Suppressor macrophage (primary cell): ENCODE measurements around the gene KIF21B.
A peak's percentile ranks its signal among the peaks of the same experiment; 100 is the strongest.

Experiments used
- DNase-seq, 4 experiments: peaks; one replicate each; pipeline ENCODE4 v3.0.0-alpha.2; 2020 to 2022
- total RNA-seq, 17 experiments: gene quantifications; one replicate each; lab custom pipeline; 2026; ENCODE audit warnings: mixed read lengths in 6 of 17, inconsistent platforms in 3 of 17; lab: John Stamatoyannopoulos, UW

KIF21B gene, protein sequence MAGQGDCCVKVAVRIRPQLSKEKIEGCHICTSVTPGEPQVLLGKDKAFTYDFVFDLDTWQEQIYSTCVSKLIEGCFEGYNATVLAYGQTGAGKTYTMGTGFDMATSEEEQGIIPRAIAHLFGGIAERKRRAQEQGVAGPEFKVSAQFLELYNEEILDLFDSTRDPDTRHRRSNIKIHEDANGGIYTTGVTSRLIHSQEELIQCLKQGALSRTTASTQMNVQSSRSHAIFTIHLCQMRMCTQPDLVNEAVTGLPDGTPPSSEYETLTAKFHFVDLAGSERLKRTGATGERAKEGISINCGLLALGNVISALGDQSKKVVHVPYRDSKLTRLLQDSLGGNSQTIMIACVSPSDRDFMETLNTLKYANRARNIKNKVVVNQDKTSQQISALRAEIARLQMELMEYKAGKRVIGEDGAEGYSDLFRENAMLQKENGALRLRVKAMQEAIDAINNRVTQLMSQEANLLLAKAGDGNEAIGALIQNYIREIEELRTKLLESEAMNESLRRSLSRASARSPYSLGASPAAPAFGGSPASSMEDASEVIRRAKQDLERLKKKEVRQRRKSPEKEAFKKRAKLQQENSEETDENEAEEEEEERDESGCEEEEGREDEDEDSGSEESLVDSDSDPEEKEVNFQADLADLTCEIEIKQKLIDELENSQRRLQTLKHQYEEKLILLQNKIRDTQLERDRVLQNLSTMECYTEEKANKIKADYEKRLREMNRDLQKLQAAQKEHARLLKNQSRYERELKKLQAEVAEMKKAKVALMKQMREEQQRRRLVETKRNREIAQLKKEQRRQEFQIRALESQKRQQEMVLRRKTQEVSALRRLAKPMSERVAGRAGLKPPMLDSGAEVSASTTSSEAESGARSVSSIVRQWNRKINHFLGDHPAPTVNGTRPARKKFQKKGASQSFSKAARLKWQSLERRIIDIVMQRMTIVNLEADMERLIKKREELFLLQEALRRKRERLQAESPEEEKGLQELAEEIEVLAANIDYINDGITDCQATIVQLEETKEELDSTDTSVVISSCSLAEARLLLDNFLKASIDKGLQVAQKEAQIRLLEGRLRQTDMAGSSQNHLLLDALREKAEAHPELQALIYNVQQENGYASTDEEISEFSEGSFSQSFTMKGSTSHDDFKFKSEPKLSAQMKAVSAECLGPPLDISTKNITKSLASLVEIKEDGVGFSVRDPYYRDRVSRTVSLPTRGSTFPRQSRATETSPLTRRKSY (N-terminal part only)
- 4.7 to 31.6 (median 14.5) reads per million in 17 experiments for total RNA-seq

DNA sequence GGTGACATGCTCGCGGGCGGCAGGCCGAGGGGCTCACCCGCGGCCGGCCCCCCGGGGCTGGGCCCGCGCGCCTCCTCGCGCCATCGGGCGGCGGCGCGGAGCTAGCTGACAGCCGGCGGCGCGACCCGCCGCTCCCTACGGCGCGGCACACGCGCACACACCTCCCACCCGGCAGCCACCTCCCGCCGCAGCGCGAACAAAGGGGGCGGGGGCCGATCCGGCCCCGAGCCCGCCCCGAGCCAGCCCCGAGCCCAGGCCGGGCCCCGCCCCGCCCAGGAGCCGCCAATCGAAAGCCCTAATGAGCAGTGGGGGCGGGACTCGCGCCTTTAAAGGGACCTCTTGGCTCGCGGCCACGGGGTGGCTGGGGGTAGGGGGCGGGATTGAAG lies at the start of gene KIF21B:
TSS of gene KIF21B (minus strand) at position 198 of the 386 bp plus-strand sequence. CDS start 331 bp downstream, outside the sequence.
- peak; percentile 72 to 91 (median 82) for DNase-seq

DNA sequence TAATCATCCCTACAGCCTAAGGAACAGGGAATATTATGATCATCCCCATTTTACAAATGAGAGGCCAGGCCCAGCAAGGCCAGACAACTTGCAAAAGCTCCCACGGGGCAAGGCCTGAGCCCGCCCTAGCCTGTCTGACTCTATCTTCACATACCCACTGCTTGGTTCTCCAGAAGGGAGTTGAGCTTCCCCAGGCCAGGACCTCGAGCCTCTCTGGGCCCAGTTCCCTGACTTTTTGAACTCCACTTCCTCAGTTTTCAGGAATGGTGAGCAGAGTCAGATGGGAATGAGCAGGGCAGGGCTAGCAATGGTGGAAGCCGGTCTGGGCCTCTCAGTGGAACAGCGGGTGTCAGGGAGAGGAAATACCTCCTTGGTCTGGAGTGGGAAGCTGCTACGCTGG lies 49.4 kb upstream of the KIF21B start:
- no peak for DNase-seq

DNA sequence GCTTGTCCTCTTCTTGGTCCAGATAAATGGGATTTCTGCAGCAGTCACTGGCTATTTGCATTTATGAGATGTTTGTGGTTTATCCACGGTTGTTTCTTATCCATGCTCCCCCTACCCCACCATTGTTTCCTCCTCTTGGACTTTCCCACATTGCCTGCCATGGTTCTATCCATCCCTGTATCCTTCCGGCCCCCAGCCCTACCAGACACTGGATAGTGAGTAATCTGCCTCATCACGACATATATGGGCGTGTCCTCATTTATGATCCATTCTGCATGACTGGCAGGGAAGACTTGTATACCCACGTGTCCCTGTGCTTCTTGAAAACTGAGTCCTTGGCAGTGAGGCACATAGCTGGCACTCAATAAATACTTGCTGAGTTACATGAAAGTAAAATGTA lies 48.6 kb upstream of the KIF21B start:
- no peak for DNase-seq

DNA sequence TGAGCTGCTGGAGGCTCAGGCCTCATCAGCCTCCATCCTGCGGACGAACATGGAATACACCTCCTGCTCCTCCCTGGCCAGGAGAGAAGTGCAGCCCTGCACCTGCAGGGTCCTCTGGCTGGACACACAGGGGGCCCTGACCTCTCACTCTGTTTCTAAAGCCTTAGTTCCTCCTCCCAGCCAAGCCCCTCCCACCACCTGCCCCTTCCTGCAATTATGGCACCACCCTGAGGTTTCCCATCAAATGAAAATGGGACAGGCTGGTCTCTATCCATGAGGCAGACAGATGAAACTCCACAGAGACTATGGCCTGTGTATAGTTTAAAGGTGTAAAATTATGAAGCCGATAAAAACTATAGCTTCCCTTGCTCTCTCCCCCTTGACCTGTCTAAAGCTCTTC lies 46.1 kb upstream of the KIF21B start:
- DNase-seq, result no peak

DNA sequence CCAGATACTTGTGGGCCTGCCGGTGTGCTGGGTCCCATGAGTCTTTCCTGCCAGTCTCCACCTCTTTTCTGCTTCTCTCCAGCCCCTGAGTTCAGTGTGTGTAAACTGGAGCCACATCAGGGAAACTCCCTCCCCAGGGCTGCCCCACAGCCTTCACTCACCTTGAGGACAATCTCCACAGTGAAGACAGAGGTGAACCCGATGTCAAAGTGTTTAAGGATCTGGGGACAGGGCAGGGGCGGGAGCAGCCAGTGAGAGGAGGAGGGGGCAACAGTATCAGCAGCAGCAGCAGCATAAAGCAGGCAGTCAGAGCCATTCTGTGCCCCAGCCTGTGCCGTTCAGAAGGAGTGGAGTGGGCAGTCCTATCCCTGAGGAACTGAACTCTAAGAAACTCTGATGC lies 45.5 kb upstream of the KIF21B start:
- no peak for DNase-seq

DNA sequence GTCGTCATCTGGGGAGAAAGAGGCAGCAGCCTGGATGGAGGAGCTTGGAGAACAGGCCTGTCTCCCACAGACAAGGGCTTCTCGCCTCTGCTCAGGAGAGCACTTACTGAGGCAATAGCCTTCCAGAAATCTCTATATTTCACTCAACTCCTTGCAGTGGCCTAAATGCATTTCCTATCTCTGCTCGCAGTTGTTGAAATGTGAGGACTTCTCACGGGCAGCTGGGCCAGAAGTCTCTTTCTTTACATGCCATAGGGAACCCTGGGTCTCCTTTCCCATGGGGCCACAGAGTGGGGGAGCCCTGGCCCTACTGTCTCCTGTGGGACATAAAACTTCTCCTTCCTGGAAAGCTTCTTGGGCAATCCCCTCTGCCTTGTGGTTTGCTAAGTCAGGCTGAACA lies 43.5 kb upstream of the KIF21B start:
- DNase-seq, result no peak

DNA sequence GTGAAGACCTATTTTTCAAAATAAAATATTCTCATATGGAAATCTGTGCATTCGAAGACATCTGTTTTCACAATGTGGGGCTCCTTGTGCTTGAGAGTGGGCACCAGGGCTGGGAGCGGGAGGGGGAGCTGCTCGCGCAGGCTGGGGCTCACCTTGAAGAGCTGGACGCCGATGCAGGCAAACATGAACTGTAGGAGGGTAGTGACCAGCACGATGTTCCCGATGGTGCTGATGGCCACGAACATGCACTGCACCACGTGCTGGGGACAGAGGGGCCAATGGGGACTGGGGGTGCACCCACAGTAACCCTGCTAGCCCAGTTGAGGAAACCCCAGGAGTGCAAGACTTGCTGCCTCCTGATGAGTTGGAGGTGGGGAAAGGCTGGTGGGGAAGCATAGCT lies 42.2 kb upstream of the KIF21B start:
- no peak for DNase-seq

DNA sequence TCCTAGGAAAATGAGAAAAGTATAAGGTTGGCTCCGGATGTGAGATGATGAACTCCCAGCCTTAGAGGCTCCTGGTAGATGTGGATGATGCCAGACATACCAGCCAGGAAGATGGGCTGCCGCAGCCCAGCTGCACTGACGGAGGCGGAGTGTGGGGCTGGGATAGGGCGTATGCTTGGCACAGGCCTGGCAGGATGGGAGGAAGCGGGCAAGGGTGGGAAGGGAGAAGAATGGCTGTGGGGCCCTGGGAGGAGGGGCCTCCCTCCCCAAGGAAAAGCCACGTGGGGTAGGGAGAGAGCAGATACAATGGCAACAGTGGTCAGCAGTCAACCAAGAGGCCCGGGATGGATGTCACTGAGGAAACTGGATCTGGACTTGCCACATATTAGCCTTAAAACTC lies 41.3 kb upstream of the KIF21B start:
- DNase-seq, result no peak

DNA sequence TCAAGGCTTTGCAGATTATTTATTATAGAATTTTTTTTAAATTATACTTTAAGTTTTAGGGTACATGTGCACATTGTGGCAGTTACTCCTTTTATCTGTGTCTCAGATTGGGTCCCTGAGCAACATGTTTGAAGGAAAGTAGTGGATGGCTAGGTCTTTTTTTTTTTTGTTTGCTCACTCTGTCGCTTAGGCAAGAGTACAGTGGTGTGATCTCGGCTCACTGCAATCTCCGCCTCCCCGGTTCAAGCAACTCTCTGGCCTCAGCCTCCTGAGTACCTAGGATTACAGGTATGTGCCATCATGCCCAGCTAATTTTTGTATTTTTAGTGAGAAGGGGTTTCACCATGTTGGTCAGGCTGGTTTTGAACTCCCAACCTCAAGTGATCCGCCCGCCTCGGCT lies 39.6 kb upstream of the KIF21B start:
- DNase-seq, result no peak

DNA sequence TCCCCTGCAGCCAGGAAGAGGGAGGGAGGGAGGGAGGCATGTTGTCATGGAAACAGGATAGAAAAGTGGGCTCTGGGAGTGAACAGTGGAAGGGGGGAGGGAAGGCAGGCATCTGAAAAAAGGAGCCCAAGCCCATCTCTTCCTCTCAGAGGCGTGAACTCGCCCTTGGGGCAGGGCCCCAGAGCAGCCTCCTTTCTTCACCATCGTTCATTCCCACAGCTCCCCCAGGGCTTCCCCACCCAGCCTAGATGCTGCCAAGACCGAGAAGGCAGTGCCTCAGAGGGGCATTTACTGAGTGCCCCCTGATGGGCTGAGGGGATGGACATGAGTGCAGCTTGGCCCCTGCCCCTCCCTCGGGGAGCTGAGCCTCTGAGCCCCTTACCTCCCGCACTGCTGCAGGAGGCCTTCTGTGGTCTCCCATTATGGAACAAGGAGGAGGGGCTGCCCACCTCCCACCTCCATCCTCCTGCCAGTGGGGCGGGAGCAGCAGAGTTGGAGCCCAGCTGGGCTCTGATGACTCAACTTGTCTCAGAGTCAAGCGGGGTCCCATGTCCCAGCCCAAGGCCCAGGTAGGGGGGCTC lies 39.1 kb upstream of the KIF21B start:
- no peak for DNase-seq

DNA sequence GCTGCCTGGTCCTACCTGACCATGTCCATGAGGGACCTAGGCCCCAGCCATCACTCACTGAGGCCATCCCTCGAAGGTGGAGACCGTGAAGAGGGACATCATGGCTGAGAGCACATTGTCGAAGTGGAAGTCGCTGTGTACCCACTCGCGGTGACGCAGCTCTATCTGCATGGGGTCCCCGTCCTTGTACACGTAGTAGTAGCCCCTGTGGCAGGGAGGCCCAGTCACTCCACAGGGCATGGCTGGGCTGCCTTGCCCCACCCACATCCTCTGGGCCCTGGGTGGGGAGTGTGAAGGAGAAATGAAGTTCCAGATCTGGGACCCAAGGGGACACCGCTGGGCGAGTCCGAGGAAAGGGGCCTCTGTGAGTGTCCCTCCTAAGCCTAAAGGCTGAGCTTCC lies 38.4 kb upstream of the KIF21B start:
- no peak for DNase-seq

DNA sequence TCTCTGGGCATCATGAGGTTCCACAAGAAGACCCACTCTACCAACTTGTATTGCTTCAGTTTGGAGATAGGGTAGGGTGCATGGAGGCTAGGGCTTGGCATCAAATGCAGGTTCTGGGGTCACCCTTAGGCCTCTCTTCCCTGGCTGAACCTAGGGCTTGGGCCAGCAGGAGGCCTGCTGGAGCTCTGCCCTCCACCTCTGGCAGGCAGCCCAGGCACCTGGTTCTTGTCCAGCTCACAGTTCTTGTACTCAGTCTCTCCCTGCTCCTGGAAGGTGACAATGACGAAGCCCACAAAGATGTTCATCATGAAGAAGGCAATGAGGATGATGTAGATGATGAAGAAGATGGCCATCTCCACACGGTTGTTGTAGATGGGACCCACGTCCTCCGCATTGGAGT lies 37.5 kb upstream of the KIF21B start:
- no peak for DNase-seq

DNA sequence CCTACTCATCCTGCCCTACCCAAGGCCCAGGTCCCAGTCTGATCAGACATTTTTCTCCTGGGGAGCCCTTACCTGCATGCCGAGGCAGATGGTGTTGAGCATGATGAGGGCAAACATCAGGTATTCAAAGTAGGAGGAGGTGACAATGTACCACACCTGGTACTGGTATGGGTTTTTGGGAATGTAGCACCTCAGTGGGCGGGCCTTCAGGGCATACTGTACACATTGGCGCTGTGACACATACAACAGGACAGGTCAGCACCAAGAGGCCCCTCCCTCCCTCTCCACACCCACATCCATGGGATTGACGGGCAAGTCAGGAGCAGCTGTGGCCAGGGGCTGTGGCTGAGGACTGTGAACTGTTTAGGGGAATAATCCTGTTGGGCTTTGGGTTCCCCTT lies 37.1 kb upstream of the KIF21B start:
- DNase-seq, result no peak

DNA sequence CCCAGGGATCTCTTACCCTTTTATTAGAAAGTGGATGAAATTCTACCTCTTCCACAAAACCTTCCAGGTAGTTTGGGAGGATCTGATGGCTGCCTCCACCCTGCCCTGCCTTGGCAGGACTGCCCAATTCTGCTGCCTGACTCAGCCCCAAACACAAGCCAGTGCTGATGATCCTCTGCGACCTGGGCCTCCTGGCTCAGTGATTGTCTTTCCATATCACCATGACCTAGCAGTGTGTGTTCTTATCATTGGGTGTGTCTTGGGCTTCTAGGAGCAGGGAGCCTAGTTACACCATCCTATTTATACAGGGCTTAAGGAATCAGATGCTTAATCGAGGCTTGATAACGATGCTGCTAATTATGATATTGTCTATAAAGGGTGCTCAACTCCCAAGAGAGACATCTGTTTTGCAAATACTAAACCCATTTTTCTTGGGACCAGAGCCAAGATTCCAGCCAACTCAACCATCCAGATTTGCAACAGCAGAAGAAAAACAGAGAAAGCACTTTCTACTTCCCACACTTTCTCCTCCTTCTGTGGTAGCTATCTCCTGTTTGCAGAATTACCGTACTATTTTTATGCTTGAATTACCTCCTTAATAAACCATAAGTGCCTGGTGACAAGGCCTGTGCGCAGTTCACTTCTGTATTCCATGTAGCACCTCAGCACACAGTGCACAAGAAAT lies 36.5 kb upstream of the KIF21B start:
- DNase-seq, result no peak

DNA sequence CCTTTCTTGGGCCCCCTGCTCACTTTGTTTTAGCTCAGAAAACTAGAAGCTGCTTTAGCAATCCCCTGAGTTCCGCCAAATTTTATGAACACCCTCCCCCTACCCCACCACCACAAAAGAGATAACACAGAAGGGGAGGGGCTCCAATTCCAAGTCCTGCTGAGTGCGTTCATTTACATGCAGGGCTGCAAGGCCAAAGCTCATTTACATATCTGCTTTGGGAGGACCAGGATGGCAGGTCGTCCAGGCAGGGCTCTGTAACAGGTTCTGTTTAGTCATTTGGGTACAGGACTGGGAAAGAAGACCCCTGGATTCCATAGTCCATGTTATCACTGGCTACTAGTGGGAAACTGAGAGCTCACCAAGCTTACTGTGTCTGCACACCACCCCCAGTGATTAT lies 35.9 kb upstream of the KIF21B start:
- DNase-seq, result no peak

DNA sequence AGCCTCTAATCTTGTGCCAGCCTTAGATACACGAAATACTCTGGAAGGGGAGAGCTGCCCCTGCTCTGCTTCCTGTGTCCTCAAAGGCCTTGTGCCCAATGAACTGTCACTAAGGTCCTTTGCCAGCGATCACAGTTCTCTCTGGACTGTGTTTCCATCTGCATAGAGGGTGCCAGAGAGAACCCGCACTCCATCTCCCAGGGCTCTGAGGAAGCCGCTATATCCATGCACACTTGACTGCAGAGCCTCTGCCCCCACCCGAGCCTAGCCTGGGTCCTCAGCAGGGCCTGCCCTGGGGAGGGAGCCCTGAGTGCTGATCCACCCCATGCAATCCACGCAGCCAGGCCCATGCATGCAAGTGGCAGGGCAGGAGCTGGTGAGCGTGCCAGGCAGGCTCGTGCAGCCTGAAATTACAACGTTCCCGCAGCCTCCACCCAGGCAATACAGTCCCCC lies 30.6 kb upstream of the KIF21B start:
- no peak for DNase-seq

DNA sequence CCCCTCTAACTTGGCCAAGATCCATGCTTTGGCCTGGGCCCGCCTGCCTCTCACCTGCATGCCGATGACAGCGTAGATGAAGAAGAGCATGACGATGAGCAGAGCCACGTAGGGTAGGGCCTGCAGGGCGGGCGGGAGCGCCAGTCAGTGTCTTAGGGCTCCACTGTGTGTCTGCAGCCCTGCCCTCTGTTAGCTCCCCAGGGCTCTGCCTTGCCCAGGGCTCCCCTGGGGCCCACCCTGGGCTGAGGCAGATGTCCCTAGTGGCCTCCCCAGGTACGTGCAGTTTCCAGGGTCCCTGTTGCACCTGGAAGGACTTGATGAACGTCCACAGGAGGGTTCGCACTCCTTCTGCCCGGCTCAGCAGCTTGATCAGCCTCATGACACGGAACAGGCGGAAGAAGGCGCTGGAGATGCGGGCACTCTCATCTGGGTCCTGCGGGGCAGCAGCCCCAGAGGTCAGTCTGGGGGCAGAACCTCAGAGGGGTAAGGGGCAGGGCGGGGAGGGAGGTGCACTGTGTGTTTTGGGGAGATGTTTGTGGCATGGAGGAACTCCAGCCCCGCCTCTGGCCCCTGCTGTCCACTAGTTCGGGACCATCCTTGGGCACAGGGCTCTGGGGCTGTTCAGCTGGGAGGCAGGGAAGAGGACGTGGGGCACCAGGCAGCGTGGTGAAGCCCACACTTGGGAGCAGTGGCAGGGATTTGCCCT lies 29.8 kb upstream of the KIF21B start:
- no peak for DNase-seq

DNA sequence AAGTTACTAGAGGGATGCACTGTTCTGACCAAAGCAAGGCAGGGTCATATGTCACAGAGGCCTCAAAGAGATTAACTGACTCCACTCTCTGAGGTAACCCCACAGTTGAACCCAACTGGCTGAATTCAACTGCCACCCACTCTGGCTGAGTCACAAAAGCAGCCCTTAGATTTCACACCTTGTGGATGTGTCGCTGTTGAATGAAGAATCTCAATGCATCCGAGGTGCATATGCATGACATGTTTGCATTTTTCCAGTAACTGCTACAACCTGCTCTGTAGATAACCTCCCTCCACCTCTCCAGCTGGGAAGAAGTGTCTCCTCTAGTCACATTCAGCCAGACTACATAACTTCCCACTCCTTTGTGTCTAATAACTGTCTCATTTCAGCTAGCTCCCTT lies 27.9 kb upstream of the KIF21B start:
- peak in 1 of 4 experiments; percentile 4 for DNase-seq

DNA sequence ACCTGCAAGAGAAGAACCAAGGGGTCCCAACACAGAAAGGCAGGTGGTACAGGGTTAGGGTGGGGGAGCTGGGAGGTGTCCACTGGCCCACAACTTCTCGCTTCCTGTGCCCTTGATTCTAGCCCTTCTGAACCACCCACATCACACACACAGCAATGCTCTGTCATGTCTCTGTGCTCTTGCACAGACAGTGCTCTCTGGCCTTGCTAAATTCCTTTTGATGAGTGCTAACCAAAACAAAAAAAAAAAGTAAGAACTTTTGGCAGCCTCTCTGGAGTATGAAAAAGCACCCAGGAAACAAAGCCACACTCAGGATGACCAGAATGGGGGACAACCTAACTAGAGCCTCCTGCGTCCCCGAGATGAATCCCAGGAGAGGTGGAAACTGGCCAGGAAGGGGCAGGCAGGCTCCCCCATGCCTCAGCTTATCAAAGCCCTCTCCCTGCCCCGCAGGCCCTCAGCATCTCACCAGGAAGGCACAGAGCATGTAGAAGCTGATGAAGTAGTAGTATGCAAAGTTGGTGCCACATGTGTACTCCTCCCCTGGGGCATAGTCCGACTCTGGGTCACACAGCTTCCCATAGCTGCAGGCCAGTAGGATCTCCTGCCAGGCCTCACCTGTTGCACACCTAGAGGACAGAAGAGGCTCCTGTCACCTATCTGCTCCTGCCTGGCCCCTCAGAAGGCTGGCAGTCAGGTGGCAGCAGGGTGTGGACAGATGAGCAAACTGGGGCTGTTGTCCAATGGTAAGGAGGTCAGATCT lies 27.2 kb upstream of the KIF21B start:
- no peak for DNase-seq

DNA sequence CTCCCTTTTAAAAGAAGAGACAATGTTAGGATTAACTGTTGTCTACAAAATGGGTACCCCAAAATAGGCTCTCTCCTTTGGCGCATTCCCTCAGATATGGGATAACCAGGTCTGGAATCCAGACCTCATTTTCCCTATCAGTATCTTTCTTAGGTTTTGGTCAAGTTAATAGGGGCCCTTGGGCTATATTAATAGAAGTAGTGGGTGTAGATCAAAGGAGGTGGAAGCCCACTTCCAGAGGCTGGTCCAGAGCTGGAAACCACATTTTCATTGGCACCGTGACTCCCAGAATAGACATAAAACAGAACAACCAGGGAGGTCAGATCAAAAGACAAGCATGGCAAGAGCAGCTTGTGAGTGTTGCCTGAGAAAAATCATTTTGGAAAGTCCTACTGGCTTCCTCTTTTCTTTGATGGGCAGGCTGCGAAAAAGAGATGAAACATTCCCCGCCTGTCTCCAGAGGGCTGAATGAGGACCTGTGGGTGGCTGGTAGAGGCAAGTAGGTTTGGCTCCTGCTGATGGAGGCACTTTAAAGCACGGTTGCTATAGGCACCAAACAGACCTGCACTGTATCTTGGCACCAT lies 25.8 kb upstream of the KIF21B start:
- no peak for DNase-seq
